COR-L47 (cell line): ENCODE results near the gene HAPLN3.

ENCODE experiments used
- DNase-seq: peaks from one replicate; lab custom pipeline; 2025; lab: John Stamatoyannopoulos, UW

The HAPLN3 gene

DNA sequence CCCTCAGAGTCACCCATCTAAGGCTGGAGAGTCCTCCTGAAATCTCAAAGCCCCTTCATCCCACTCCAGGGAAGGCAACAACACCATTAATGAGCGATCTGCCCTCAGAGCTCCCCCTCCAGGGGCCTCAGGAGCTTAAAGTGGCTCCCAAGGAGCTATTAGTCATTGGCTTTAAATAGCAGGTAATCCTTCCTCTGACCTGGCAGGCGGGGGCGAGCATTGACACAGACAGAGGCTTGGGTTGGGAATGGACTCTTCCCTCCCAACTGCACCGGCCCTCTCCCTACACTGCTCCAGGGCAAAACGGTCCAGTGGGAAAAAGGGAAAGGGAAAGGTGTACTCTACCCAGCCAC, 16.4 kb upstream of the HAPLN3 start:
- DNase-seq, result no peak

- DNase-seq, result no peak
Observed at GRCh38 chr15:88909956-88910831, 14.8 kb upstream of the HAPLN3 start.

DNA sequence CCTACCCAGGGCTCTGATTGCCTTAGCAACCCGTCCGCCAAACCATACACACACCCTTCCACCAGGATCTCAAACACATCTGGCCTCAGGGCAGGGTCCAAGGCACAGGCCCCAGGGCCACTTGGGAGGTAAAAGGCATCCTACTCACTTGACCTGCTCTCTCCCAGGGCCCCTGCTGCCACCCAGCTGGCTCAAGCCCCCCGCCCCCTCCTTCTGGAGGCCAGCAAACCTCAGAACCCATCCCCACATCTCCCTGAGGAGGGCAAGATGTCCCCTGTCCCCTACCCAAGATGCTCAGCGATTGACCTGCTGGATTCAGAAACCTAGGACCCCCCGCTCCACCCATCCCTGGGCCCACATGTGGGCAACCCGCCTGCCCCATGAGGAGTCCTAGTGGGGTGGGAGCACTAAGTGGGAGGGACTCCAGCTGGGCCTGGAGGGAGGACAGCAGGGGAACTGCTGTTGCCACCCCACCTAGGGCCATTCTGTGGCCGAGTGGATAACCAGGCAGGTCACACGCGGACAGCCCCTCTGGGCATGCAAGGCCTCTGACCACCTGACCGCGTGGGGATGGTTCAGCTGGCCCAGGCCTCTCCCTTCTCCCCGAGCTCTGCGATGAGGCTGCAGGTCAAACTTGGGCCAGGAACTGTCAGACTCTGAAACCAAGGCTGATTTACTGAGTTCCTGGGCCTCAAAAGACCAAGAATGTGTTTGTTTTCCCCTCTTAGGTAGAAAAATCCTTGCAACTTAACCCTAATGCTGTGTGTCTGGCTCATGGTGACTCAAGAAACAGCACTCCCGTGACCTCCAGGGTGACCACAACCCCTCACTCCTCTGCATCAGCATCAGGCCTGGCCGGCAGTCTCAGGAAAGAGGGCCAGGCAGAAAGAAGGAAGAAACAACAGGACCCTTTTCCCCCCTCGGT, 13.6 kb upstream of the HAPLN3 start:
- DNase-seq, result no peak

- no peak for DNase-seq
Observed at GRCh38 chr15:88908123-88908522, 12.8 kb upstream of the HAPLN3 start.

- no peak for DNase-seq
Observed at GRCh38 chr15:88907111-88907510, 11.8 kb upstream of the HAPLN3 start.

DNA sequence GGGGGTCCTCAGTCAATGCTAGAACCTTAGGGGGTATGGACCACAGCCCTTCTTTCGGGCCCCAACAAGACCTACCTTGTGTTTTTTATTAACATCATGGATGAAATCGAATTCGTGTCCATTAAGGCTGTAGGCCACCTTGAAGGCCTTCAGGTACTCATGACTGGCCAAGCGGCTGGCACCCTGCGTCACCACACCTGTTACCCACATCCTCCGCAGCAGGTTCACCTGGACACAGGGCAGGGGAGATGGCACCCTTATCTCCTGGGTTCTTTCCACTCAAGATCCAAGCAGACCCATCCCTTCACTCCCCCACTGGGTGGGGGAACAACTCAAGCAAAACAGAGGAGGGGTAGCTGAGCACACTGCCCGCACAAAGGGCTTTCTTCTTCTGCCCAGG, 11.2 kb upstream of the HAPLN3 start:
- DNase-seq, result no peak

- DNase-seq, result no peak
Observed at GRCh38 chr15:88906130-88906529, 10.8 kb upstream of the HAPLN3 start.

- no peak for DNase-seq
Observed at GRCh38 chr15:88905576-88905975, 10.2 kb upstream of the HAPLN3 start.

GRCh38 chr15:88904624-88905327, 9.4 kb upstream of the HAPLN3 start:
- peak; percentile 31 for DNase-seq

DNA sequence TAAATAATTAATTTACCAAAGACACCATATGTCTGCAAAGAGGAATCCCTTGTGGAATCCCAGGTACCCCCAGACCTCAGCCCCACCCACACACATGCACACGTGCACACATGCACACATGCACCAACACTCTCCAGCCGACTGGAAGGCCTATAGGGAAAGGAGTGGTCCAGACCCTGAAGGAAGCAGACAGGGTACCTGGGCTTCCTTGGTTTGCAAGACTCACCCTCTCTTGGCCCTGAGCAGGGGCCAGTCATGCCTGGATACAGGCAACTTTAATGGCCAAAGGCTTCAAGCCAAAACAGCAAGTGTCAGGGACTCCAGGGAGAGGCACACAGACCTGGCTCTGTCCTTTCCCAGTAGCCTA, 8.9 kb upstream of the HAPLN3 start:
- no peak for DNase-seq

- no peak for DNase-seq
Observed at GRCh38 chr15:88902846-88903245, 7.5 kb upstream of the HAPLN3 start.

GRCh38 chr15:88902221-88902835, 7.0 kb upstream of the HAPLN3 start:
- DNase-seq, result no peak

- no peak for DNase-seq
Observed at GRCh38 chr15:88901508-88902220, 6.3 kb upstream of the HAPLN3 start.

- no peak for DNase-seq
Observed at GRCh38 chr15:88900982-88901418, 5.7 kb upstream of the HAPLN3 start.

- no peak for DNase-seq
Observed at GRCh38 chr15:88900309-88900981, 5.1 kb upstream of the HAPLN3 start.

GRCh38 chr15:88899251-88899650, 3.9 kb upstream of the HAPLN3 start:
- DNase-seq, result no peak

GRCh38 chr15:88898736-88899135, 3.4 kb upstream of the HAPLN3 start:
- no peak for DNase-seq

- DNase-seq, result peak; percentile 41
Observed at GRCh38 chr15:88897456-88898194, 2.3 kb upstream of the HAPLN3 start.

DNA sequence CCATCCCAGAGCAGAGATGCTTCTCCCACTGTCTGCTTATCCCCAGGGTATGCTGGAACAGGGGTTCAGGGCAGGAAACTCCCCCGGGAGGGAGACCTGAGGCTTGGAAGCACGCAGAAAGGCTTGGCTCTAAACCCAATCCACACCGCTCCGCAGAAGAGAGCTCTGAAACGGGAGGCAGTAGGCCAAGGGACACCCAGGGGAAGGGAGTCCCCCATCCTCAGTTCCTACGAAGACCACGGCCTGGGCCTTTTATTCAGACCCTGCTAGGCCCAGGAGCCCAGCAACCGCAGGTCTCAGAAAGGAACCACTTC, 1.8 kb upstream of the HAPLN3 start:
- DNase-seq, result no peak

- no peak for DNase-seq
Observed at GRCh38 chr15:88896333-88897033, 1.1 kb upstream of the HAPLN3 start.
